GM13976 (cell line): ENCODE data around the gene RNF167.

Experiments
- DNase-seq: peaks from one replicate; pipeline ENCODE4 v3.0.0; 2012; ENCODE audit warnings: low spot score
- in situ Hi-C: fragments of 300-500 bp; cut with MboI; formaldehyde crosslinking; loops from one replicate; pipeline ENCODE4 v1.12.0; 2022; ENCODE audit warnings: low sequenced_read_pairs, mixed read lengths, inconsistent platforms; ENCODE audit not compliant: unreplicated experiment
- TF ChIP-seq, protein P1 (sequence below): IDR thresholded peaks from 2 replicates; pipeline ENCODE4 v1.5.1; 2012; ENCODE audit warnings: borderline replicate concordance, mild to moderate bottlenecking; ENCODE audit not compliant: insufficient read depth; ENCODE audit errors: extremely low read depth, missing control alignments, control extremely low read depth

Gene RNF167

DNA sequence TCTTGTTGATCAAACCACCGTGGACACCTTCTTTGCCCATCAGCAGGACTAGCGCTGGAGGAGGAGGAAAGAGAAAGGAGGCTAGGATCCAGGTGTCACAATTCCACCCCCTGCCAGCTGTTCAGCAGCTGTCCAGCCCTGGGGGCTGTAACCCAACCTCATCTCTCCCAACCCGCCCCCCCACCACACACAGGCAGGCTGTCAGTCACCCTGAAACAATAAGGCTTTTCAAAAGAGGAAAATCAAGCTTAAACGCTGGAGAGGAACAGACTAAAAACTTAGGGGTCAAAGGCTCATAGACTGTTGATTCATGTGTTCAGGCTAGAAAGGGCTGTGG lies 5.8 kb downstream of the RNF167 start:
- in situ Hi-C loops: no loop called here
- TF ChIP-seq, protein P1, sequence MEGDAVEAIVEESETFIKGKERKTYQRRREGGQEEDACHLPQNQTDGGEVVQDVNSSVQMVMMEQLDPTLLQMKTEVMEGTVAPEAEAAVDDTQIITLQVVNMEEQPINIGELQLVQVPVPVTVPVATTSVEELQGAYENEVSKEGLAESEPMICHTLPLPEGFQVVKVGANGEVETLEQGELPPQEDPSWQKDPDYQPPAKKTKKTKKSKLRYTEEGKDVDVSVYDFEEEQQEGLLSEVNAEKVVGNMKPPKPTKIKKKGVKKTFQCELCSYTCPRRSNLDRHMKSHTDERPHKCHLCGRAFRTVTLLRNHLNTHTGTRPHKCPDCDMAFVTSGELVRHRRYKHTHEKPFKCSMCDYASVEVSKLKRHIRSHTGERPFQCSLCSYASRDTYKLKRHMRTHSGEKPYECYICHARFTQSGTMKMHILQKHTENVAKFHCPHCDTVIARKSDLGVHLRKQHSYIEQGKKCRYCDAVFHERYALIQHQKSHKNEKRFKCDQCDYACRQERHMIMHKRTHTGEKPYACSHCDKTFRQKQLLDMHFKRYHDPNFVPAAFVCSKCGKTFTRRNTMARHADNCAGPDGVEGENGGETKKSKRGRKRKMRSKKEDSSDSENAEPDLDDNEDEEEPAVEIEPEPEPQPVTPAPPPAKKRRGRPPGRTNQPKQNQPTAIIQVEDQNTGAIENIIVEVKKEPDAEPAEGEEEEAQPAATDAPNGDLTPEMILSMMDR: no peak
- DNase-seq: no peak

GRCh38 chr17:4946312-4946976 lies 6.4 kb downstream of the RNF167 start:
- in situ Hi-C loops: no loop called here
- no peak for DNase-seq
- TF ChIP-seq, protein P1: no peak

DNA sequence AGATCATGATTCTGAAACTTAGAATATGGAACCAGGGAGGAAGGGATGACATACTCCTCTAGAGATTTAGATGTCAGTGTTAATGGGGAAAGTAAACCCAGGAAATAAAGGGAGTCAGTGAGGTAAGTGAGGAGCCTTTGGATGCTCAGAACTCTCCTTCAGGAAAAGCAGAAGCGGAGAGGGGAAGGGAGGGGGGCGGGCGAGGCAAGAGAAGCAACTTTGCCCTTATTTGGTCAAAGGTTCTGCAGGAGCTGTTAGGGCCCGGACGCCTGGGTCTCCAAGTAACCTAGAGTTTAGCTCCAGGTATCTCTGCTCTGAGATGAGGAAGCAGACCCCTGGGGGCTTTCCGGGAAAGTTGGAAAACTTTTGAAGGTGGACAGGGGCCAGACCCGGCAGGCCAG lies 6.9 kb downstream of the RNF167 start:
- DNase-seq: no peak
- in situ Hi-C loops: no loop called here
- TF ChIP-seq, protein P1: no peak

- peak; percentile 79 for DNase-seq
- TF ChIP-seq, protein P1: no peak
- in situ Hi-C loops: no loop called here
Measured at GRCh38 chr17:4947411-4948165, 7.5 kb downstream of the RNF167 start.

DNA sequence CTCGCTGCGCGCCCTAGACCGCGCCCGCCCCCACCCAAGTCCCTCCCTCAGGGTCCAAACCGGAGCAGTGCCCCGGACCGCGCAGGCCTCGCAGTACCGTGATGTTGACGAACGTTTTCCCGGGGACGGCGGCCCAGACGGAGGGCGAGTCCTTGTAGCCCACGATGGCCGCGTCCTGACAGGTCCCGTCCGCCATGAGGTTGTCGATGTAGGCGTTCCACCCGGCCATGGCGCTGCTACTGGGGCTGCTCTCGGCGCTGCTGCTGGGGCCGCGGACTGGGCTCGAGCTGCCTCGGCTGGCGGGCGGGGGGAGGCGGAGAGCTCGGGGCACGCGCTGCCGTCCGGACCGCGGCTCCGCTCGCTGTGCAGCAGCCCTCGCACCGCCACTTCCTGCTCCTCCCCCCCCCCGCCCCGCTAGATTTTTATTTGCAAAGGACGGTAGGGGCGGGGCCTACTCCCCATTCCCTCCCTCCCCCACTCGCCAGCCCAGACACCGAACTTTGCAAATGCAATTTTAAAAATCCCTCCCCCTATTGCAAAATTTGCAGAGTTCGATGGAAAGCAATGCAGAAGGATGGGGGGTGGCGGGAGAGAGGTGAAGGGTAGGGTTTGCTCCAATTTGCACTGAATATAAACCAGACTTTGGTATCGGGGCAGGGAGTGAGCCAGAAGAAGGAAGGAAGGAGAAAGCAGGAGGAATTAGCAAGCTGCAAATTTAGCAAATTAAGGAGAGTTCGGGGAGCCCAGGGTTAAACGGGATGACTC lies 8.3 kb downstream of the RNF167 start, which contains the start of gene PFN1:
TSS of gene PFN1 (minus strand) at position 365 of the 765 bp plus-strand sequence. CDS start at position 229, 136 bp downstream.
- in situ Hi-C loops: no loop called here
- DNase-seq: peak; percentile 91
- TF ChIP-seq, protein P1: no peak

GRCh38 chr17:4948931-4949320 lies 8.9 kb downstream of the RNF167 start:
- TF ChIP-seq, protein P1: no peak
- peak; percentile 89 for DNase-seq
- in situ Hi-C loops: no loop called here
